ENCODE data around the gene DARS1.

DNA sequence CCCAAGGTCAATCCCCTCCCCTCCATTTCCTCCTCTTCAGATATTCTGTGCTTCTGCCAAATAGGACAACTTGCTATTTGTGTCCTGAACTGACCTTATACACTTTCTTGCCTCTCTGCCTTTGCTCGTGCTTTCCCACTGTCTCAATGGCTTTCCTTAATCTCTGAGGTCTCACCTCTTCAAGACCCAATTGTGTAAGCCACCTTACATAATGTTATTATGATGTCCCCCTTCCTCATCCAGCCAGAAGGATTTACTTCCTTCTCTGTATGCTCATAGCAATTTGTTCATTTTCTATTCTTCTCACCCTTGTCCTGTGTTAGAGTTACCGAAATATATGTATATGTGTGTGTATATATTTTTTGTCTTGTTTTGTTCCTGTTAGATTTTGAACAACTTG lies 26.9 kb upstream of the DARS1 start:
- TF ChIP-seq POLR2AphosphoS5 (IDR thresholded peaks at IDR 0.05; ENCODE audit: low read depth) = no peak
- no peak for TF ChIP-seq CREB1 (CRISPR knock-in tag; IDR thresholded peaks at IDR 0.05; ENCODE audit: low read depth)
- TF ChIP-seq CTCF (conservative IDR thresholded peaks at IDR 0.05; ENCODE audit: low read depth in 2 of 2) = no peak
- TF ChIP-seq EZH2phosphoT487 (IDR thresholded peaks at IDR 0.05; ENCODE audit: unreplicated experiment) = no peak

All from GM23338 (cell line).